Glutamatergic neuron (in vitro differentiated cells): Measurements from ENCODE around the gene C1orf185. TPM values are rescaled to one million over a fixed set of nuclear protein-coding genes. Genes with fewer than 3 reads are reported as not detected.
"Not testable (repeated sequence)": the region's sequence is repeated elsewhere in the genome, so short reads cannot be mapped to it uniquely, and the experiment has no call there.

Experiments used
- DNase-seq: peaks from one replicate; pipeline ENCODE4 v3.0.0; 2022
- H3K27ac Mint-ChIP-seq: one replicate; pipeline ENCODE4 v1.8.0; 2020; ENCODE audit warnings: mild to moderate bottlenecking, mixed read lengths, inconsistent platforms; ENCODE audit not compliant: unreplicated experiment
- H3K27me3 Mint-ChIP-seq: one replicate; pipeline ENCODE4 v1.8.0; 2020; ENCODE audit warnings: mild to moderate bottlenecking, moderate library complexity, mixed read lengths, inconsistent platforms; ENCODE audit not compliant: unreplicated experiment
- H3K36me3 Mint-ChIP-seq: one replicate; pipeline ENCODE4 v1.8.0; 2020; ENCODE audit warnings: mild to moderate bottlenecking, mixed read lengths, inconsistent platforms; ENCODE audit not compliant: unreplicated experiment
- H3K4me1 Mint-ChIP-seq: one replicate; pipeline ENCODE4 v1.8.0; 2020; ENCODE audit warnings: mild to moderate bottlenecking, low read depth, mixed read lengths, inconsistent platforms; ENCODE audit not compliant: unreplicated experiment
- H3K4me3 Mint-ChIP-seq: one replicate; pipeline ENCODE4 v1.8.0; 2020; ENCODE audit warnings: mild to moderate bottlenecking, mixed read lengths, inconsistent platforms; ENCODE audit not compliant: unreplicated experiment
- H3K9me3 Mint-ChIP-seq: one replicate; pipeline ENCODE4 v1.8.0; 2020; ENCODE audit warnings: mild to moderate bottlenecking, moderate library complexity, mixed read lengths, inconsistent platforms; ENCODE audit not compliant: unreplicated experiment
- total RNA-seq: library from RNA; stranded (reverse); fragmentation: NEBNext Ultra II Directional; extraction: Animal tissue kit (Norgen Biotek cat#: 25700); gene quantifications from one replicate; pipeline ENCODE4 v1.2.1, GENCODE V29; 2021; ENCODE audit not compliant: unreplicated experiment
- TF ChIP-seq, protein P1 (sequence below): fragments of 200-600 bp; sonication (generic); IDR thresholded peaks from one replicate; pipeline ENCODE4 v1.5.0; 2021; ENCODE audit not compliant: partially characterized antibody, unreplicated experiment

C1orf185 gene
- total RNA-seq, 1 donor from 2014 or later: not detected

DNA sequence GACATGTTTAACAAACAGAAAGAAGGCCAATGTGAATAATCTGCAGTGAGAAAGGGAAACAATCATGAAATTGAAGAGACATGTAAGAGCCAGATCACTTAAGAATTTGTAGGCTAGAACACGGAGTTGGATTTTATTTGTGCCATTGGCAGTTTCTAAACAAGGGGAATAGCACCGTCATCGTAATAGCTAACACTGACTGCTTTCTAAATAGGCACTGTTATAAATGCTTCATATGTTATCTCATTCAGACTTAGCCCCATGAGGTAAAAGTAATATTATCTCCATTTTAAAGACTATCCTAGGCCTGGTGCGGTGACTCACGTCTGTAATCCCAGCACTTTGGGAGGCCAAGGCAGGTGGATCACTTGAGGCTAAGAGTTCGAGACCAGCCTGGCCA lies 12.1 kb downstream of the C1orf185 start:
- H3K27ac Mint-ChIP-seq: no peak overlapping the region
- no peaks in the 10 kb centered on the region for H3K9me3 Mint-ChIP-seq
- no peaks in the 10 kb centered on the region for H3K36me3 Mint-ChIP-seq
- DNase-seq: no peak
- no peak overlapping the region for H3K4me3 Mint-ChIP-seq
- TF ChIP-seq, protein P1, sequence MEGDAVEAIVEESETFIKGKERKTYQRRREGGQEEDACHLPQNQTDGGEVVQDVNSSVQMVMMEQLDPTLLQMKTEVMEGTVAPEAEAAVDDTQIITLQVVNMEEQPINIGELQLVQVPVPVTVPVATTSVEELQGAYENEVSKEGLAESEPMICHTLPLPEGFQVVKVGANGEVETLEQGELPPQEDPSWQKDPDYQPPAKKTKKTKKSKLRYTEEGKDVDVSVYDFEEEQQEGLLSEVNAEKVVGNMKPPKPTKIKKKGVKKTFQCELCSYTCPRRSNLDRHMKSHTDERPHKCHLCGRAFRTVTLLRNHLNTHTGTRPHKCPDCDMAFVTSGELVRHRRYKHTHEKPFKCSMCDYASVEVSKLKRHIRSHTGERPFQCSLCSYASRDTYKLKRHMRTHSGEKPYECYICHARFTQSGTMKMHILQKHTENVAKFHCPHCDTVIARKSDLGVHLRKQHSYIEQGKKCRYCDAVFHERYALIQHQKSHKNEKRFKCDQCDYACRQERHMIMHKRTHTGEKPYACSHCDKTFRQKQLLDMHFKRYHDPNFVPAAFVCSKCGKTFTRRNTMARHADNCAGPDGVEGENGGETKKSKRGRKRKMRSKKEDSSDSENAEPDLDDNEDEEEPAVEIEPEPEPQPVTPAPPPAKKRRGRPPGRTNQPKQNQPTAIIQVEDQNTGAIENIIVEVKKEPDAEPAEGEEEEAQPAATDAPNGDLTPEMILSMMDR: no peak
- H3K4me1 Mint-ChIP-seq: no peaks in the 10 kb centered on the region
- no peaks in the 10 kb centered on the region for H3K27me3 Mint-ChIP-seq

DNA sequence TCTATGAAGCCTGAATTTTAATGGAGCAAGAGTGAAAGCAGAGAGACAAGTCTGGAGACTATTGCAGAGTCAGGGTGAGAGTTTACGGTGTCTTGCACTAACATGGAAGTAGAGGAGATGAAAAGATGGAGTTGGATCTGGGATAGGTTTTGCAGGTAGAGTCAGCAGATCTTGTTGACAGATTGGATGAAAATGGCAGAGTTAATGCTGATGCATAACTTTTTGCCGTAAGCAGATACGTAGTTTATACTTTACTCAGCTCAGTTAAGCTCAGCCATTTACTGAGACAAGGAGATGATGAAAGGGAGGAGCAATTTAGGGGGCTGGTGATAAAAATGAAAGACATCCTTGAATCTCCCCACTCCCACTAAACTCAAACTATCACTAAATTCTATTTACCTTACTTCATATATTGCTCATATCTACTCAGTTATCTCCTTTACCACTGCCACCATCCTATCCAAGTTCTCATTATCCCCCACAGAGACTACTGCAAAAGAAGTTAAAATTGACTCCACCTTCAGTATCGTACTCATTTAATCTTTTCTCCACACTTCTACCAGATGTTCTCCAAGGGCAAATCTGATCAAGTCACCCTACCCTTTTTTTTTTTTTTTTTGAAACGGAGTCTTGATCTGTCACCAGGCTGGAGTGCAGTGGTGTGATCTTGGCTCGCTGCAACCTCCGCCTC lies 13.8 kb downstream of the C1orf185 start:
- Mint-ChIP-seq H3K9me3 (no peaks in the 10 kb centered on the region), H3K27me3 (no peaks in the 10 kb centered on the region), H3K36me3 (no peaks in the 10 kb centered on the region), H3K27ac (no peak overlapping the region), H3K4me3 (no peak overlapping the region), H3K4me1 (no peaks in the 10 kb centered on the region)
- TF ChIP-seq, protein P1: no peak
- no peak for DNase-seq

DNA sequence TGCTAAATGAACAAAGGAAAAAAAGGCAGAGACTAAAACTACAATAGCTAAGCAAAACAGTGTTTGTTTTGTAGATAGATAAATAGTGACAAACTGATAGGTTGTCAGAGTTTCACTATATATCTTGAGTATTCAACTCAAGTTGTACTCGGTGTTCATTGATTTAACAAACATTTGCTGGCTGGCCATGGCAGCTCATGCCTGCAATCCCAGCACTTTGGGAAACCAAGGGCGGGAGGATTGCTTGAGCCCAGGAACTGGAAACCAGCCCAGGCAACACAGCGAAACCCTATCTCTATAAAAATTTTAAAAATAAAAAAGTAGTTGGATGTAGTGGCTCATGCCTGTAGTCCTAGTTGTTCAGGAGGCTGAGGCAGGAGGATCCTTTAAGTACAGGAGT lies 17.3 kb downstream of the C1orf185 start:
- DNase-seq: no peak
- no peak overlapping the region for H3K27ac Mint-ChIP-seq
- no peaks in the 10 kb centered on the region for H3K27me3 Mint-ChIP-seq
- H3K4me1 Mint-ChIP-seq: no peaks in the 10 kb centered on the region
- TF ChIP-seq, protein P1: no peak
- H3K9me3 Mint-ChIP-seq: no peaks in the 10 kb centered on the region
- no peaks in the 10 kb centered on the region for H3K36me3 Mint-ChIP-seq
- no peak overlapping the region for H3K4me3 Mint-ChIP-seq

DNA sequence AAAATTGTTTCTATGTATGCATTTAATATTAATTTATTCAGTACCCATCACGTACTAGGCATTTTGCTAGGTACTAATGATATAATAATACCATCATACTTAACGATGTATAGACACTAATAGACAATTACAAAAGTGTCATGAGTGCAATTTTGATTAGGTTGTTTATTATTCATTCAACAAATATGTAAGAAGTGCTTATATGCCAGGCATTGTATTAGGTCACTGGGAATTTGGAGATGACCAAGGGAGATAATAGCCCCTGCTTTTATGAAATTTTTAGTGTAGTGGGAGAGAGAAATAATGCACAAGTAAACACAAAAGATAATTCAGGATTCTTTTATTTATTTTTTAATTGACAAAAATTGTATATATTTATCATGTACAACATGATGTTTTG lies 18.6 kb downstream of the C1orf185 start:
- Mint-ChIP-seq H3K27ac (no peak overlapping the region), H3K9me3 (no peaks in the 10 kb centered on the region), H3K36me3 (no peaks in the 10 kb centered on the region), H3K4me1 (no peaks in the 10 kb centered on the region), H3K4me3 (no peak overlapping the region), H3K27me3 (no peaks in the 10 kb centered on the region)
- DNase-seq: no peak
- TF ChIP-seq, protein P1: no peak

DNA sequence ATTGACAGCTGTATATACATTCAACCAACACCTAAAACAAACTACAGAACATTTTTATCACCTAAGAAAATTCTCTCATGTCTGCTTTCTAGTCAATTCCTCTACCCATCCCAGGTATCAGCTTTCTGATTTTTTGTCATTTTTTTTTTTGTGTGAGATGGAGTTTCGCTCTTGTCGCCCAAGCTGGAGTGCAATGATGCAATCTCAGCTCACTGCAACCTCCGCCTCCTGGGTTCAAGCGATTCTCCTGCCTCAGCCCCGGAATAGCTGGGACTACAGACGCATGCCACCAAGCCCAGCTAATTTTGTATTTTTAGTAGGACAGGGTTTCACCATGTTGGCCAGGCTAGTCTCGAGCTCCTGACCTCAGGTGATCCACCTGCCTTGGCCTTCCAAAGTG lies 25.1 kb downstream of the C1orf185 start:
- H3K9me3 Mint-ChIP-seq, H3K4me1 Mint-ChIP-seq, H3K36me3 Mint-ChIP-seq: not testable (repeated sequence)

More for the DNA sequence above, 25.1 kb downstream of the C1orf185 start:
- not testable (repeated sequence) for H3K4me3 Mint-ChIP-seq, H3K27ac Mint-ChIP-seq, DNase-seq, H3K27me3 Mint-ChIP-seq
